ENCODE measurements around the gene RNF13.

DNA sequence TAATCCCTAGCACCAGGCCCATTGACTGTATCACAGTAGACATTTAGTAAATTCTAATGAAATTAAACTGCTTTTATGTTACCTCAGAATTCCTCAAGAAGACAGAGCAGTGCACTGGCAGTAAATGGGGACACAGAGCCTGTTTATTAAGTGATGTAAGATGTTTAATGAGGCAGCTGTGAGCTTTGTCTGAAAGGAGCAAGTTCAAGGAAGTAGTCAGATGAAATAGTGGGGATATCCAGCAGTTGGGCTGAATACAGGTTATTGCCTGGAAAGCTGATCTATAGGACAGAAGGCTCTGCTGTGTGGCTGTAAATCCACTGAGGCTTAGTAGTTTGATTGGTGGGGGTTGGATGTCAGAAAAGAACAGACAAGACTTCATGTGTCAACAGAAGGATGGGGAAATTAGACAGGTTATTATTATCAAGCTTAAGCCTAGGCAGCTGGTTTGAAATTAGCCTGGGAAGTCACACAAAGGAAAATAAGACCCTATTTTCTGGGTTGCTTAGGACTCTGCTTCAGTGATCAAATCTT lies 95.5 kb downstream of the RNF13 start:
- TF ChIP-seq POLR2AphosphoS5 (IDR thresholded peaks at IDR 0.05), result no peak
- TF ChIP-seq, protein P1, sequence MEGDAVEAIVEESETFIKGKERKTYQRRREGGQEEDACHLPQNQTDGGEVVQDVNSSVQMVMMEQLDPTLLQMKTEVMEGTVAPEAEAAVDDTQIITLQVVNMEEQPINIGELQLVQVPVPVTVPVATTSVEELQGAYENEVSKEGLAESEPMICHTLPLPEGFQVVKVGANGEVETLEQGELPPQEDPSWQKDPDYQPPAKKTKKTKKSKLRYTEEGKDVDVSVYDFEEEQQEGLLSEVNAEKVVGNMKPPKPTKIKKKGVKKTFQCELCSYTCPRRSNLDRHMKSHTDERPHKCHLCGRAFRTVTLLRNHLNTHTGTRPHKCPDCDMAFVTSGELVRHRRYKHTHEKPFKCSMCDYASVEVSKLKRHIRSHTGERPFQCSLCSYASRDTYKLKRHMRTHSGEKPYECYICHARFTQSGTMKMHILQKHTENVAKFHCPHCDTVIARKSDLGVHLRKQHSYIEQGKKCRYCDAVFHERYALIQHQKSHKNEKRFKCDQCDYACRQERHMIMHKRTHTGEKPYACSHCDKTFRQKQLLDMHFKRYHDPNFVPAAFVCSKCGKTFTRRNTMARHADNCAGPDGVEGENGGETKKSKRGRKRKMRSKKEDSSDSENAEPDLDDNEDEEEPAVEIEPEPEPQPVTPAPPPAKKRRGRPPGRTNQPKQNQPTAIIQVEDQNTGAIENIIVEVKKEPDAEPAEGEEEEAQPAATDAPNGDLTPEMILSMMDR (IDR thresholded peaks at IDR 0.05), result no peak
- no peak for TF ChIP-seq POLR2A (IDR thresholded peaks at IDR 0.05)

Data from prostate gland (tissue), 2 donors.